HG03571 (cell line): Measurements from ENCODE around the gene BRD7.
"Not testable (repeated sequence)": the region's sequence is repeated elsewhere in the genome, so short reads cannot be mapped to it uniquely, and the experiment has no call there.

Experiments used
- ATAC-seq: cut with Tn5 transposase; IDR thresholded peaks from one replicate; pipeline ENCODE4 v1.9.1; 2021; ENCODE audit not compliant: unreplicated experiment

The BRD7 gene

GRCh38 chr16:50360033-50360778, 8.6 kb downstream of the BRD7 start:
- no peak for ATAC-seq

DNA sequence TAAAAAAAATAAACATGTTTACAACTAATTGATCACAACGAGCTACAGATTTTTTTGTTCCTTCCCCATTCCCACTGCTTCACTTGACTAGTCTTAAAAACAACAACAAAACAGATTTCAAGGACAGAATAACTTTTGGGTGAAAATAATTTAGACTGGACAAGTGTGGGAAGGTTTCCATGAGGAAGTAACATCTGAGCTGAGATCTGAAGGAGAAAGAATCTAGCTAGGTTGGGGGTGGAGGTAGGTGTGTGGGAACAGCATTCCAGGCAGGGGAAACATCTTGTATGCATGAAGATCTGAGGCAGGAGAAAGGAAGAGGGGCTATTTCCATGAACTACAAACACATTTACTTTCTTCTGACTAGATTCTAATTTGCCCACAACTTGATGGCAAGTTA, 9.2 kb downstream of the BRD7 start:
- no peak for ATAC-seq

- no peak for ATAC-seq
Observed at GRCh38 chr16:50354629-50355456, 13.9 kb downstream of the BRD7 start.

DNA sequence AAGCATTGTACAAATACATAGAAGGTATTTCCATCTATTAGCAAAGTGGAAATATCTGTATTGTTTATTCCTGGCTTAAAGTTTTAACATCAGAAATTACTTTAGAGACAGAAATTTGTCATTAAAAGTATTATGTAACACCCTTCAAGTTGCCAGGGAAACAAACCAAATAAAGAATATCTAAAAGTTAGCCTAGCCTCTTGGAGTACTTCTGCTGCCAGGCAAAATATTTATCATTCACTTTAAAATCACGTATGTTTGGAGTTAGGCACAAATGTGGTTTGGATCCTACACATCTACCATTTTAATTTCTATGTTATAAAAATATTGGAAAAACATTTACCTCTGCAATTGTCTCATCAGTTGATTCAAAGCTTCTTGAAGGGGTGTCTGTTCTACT, 14.7 kb downstream of the BRD7 start:
- ATAC-seq: no peak

GRCh38 chr16:50351952-50352351, 16.8 kb downstream of the BRD7 start:
- no peak for ATAC-seq

DNA sequence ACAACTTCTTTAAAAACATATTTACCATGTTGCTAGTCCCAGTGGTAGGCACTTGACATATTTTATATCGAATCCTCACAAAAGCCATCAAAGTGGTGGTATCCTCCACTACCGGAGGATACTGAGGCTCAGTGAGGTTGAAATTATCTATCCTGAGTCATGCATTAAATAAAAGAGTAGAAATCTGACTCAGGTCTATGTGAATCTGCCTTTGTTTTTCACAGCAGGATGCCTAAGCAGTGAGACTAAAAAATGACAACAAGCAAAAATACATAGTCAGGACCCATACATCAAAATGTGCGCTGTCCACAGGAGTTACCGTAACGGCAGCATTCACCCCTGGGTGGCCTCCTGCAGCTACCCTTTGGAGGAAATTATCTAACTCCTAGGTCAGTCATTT, 17.7 kb downstream of the BRD7 start:
- ATAC-seq: no peak

DNA sequence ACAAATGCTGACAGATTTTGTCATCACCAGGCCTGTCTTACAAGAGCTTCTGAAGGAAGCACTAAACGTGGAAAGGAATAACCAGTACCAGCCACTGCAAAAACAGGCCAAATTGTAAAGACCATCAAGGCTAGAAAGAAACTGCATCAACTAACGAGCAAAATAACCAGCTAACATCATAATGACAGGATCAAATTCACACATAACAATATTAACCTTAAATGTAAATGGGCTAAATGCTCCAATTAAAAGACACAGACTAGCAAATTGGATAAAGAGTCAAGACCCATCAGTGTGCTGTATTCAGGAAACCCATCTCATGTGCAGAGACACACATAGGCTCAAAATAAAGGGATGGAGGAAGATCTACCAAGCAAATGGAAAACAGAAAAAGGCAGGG, 23.6 kb downstream of the BRD7 start:
- ATAC-seq: not testable (repeated sequence)

GRCh38 chr16:50343566-50343965, 25.2 kb downstream of the BRD7 start:
- ATAC-seq: not testable (repeated sequence)

- ATAC-seq: no peak
Observed at GRCh38 chr16:50340578-50340977, 28.2 kb downstream of the BRD7 start.

- no peak for ATAC-seq
Observed at GRCh38 chr16:50338371-50339231, 30.2 kb downstream of the BRD7 start.

DNA sequence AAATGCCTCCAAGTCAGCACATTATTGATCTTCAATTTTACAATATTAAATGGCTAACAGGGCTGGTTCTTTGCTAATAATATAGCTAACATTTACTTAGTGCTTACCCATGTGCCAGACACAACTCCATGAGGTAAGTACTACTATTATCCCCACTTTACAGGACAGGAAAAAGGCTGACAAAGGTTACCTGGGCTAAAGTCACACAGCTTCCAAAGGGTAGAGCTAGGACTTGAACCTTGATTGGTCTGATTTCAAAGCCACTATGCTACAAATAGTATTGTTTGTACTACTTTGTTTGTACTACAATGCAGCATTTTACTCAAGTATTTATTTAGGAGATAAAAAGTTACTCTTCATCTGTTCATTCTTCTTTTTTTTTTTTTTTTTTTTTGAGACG, 31.9 kb downstream of the BRD7 start:
- no peak for ATAC-seq

GRCh38 chr16:50335196-50335958, 33.4 kb downstream of the BRD7 start:
- ATAC-seq: no peak

DNA sequence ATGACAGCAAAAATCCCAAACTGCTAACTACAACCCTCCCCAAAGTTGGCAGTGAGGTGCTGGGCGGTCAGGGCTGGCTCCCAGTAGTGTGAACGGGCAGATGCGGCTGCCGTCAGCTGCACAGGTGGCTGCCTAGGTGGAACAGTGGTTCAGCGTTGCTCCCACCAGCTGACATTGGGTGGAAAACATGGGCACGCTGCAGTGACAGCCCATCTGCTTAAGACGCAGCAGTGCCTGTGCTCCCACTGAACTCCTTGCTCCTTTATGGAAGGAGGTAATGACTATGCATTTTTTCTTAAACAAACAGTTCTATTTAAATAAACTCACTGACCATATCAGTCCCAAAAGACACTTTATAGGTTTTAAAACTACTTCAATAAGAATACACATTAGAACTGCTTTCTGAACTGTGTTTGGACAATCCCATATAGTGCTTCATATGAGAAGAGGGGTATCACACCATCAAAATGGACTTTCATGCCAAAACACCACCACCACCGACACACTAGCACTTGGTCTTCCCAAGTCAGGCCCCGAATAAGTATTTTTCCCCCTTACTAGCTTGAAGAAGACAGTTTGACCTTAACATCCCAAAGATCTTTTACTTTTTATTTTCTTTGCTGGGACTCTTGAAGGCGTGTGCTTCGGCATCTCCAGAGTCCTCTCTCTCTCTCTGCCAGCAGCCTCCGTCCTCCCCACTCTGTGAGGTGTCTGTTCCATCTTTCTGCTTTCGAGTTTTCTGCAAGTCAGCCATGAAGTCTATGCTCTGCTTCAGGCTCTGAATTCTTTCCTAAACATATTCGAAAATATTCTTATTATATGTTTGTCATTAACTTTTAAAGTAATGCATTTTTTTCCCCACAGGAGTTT, 34.4 kb downstream of the BRD7 start:
- no peak for ATAC-seq

DNA sequence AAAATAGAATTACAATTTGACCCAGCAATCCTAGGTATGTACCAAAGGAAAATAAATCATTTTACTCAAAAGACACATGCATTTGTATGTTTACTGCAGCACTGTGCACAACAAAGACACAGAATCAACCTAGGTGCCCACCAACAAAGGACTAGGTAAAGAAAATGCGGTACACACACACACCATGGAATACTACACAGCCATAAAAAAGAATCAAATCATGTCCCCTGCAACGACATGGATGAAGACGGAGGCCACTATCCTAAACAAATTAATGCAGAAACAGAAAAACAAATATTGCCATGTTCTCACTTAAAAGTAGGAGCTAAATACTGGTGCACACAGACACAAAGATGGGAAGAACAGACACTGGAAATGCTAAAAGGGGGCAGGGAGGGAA, 36.2 kb downstream of the BRD7 start:
- ATAC-seq: no peak

GRCh38 chr16:50331570-50331969, 37.2 kb downstream of the BRD7 start:
- no peak for ATAC-seq

DNA sequence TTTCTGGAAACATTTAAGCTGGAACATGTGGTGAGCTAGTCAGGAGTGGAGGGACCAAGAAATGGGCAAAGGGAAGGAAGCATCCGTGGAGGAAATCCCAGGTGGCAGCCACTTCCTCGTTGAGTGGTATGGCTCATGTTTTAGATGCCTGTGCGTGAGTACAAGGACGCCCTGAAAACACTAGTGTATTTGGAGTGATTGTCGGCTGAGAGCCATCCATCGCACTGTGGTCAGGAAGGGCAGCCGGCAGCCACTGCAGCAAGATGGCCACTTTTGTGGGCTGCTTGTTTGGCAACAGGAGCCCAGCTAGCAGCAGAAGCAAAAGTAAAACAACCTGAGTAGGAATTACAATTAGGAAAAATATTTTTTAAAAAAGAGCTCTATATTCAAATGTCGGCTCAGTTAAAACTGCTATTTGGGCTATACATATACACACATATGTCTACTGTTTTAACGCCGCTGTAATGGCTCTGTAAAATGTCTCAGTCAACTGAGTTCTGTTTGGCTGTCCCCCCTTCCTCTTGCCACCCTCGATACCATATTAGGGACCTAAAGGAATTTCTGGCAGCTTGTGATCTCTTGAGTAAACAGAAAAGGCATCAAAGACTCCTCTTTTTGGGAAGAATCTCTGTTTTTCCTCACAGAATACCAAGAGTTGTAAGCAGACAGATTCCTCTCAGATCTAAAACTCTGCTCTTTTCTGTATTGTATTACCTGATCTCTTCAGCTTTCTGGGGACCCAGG, 39.2 kb downstream of the BRD7 start:
- no peak for ATAC-seq

DNA sequence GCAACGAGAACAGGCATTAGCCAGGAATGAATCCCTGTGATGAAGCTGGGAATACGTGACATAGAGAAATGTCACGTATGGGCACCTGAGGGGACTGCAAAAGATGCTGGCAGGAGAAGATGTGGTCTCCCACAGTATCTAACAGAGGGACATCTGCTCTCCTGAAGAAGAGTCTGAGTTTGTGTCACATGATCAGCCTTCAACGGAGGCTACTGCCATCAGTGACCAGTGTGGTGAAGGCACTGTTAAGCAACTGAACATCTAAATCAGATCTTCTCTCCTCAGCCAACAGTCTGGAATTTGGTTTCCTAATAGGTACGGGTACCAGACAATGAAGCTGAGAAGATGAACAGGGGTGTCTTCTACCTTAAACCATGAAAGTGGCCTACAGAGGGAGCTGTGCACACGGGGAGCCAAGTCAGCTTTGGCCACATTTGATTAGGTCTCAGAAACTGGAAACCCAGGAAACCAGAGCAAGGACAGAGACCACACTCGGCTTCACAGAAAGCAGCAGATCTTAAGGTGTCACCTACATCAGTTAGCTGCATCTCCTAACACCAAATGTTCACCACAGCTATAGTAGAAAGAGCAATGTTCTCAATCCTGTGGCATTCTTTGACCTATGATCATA, 41.8 kb downstream of the BRD7 start:
- ATAC-seq: no peak

DNA sequence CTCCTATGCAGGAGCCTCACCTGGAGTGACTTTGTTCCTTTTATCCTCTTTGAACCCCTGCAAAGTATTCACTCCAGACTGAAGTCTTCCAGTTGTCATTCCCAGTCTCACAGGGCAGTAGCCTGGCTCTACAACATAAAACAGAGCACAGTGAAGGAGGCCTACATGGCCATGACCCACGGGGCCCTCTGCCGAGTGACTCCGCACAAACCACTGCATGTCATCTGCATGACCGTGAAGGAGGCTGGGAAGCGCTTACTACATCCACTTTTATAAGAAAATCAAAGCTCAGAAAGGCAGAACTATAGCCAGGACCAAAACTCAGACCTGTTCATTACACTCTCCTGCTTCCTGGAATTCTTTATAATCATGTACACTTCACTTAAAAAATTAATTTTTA, 42.5 kb downstream of the BRD7 start:
- no peak for ATAC-seq

GRCh38 chr16:50324345-50324744, 44.4 kb downstream of the BRD7 start:
- no peak for ATAC-seq
